Neural progenitor cell (in vitro differentiated cells): ENCODE results near the gene USP34. TPM values are rescaled to one million over a fixed set of nuclear protein-coding genes. Genes with fewer than 3 reads are reported as not detected.

Experiments
- DNase-seq: peaks from one replicate; pipeline ENCODE4 v3.0.0-alpha.2; 2016; ENCODE audit warnings: low spot score
- H2AFZ ChIP-seq: fragments of 200-600 bp; sonication (generic); replicated peaks from 2 replicates; pipeline ENCODE4 v1.6.1; 2016; ENCODE audit warnings: antibody characterized with exemption
- H3F3A ChIP-seq: fragments of 200-600 bp; sonication (generic); 2 replicates; pipeline ENCODE4 v1.6.1; 2016; ENCODE audit warnings: antibody characterized with exemption, low read depth
- H3K27ac ChIP-seq: fragments of 200-600 bp; sonication (generic); 2 replicates; pipeline ENCODE4 v1.5.1; 2016; ENCODE audit warnings: mild to moderate bottlenecking
- H3K27me3 ChIP-seq: fragments of 200-600 bp; sonication (generic); 2 replicates; pipeline ENCODE4 v1.6.1; 2016; ENCODE audit warnings: mild to moderate bottlenecking, moderate library complexity
- H3K36me3 ChIP-seq: fragments of 200-600 bp; sonication (generic); 2 replicates; pipeline ENCODE4 v1.5.1; 2016
- H3K4me1 ChIP-seq: fragments of 200-600 bp; sonication (generic); 2 replicates; pipeline ENCODE4 v1.6.1; 2016; ENCODE audit warnings: mixed run types
- H3K4me2 ChIP-seq: fragments of 200-600 bp; sonication (generic); 2 replicates; pipeline ENCODE4 v1.6.1; 2016
- H3K4me3 ChIP-seq: fragments of 200-600 bp; sonication (generic); 2 replicates; pipeline ENCODE4 v1.5.1; 2016
- H3K79me2 ChIP-seq: fragments of 200-600 bp; sonication (generic); 2 replicates; pipeline ENCODE4 v1.6.1; 2016; ENCODE audit warnings: low read depth
- H3K9ac ChIP-seq: fragments of 200-600 bp; sonication (generic); 2 replicates; pipeline ENCODE4 v1.6.1; 2016
- H3K9me3 ChIP-seq: fragments of 200-600 bp; sonication (generic); 2 replicates; pipeline ENCODE4 v1.5.1; 2016; ENCODE audit warnings: low read depth
- H4K20me1 ChIP-seq: fragments of 200-600 bp; sonication (generic); 2 replicates; pipeline ENCODE4 v1.6.1; 2016; ENCODE audit warnings: low read depth
- H3K27ac Mint-ChIP-seq: 3 replicates; pipeline ENCODE4 v1.8.0; 2021; ENCODE audit warnings: mixed read lengths
- H3K27me3 Mint-ChIP-seq: 2 replicates; pipeline ENCODE4 v1.8.0; 2022; ENCODE audit warnings: low read depth, mild to moderate bottlenecking, inconsistent platforms, moderate library complexity, mixed read lengths; ENCODE audit not compliant: insufficient read depth
- H3K36me3 Mint-ChIP-seq: 3 replicates; pipeline ENCODE4 v1.8.0; 2021; ENCODE audit warnings: mixed read lengths
- H3K4me1 Mint-ChIP-seq: 3 replicates; pipeline ENCODE4 v1.8.0; 2021; ENCODE audit warnings: mixed read lengths
- H3K4me3 Mint-ChIP-seq: 3 replicates; pipeline ENCODE4 v1.8.0; 2021; ENCODE audit warnings: mild to moderate bottlenecking, moderate library complexity, mixed read lengths
- H3K9me3 Mint-ChIP-seq: 3 replicates; pipeline ENCODE4 v1.8.0; 2020; ENCODE audit warnings: mixed read lengths
- CTCF ChIP-seq: fragments of 200-600 bp; sonication (generic); IDR thresholded peaks from 2 replicates; pipeline ENCODE4 v1.5.1; 2017; ENCODE audit warnings: antibody characterized with exemption, mild to moderate bottlenecking
- EZH2 ChIP-seq: fragments of 200-600 bp; sonication (generic); IDR thresholded peaks from 2 replicates; pipeline ENCODE4 v1.6.1; 2017; ENCODE audit warnings: antibody characterized with exemption, mild to moderate bottlenecking, moderate library complexity
- EZH2phosphoT487 ChIP-seq: fragments of 200-600 bp; sonication (generic); IDR thresholded peaks from 2 replicates; pipeline ENCODE4 v1.6.1; 2017; ENCODE audit warnings: antibody characterized with exemption
- total RNA-seq: library from RNA; depleted of rRNA; stranded (reverse); fragments of >200 nt; gene quantifications from 2 replicates; pipeline ENCODE4 v1.2.3, GENCODE V29; 2015; ENCODE audit warnings: low replicate concordance

USP34 gene
- total RNA-seq, 1 donor from 2014 or later: 162 TPM

GRCh38 chr2:61335187-61335586, 135.7 kb downstream of the USP34 start:
- no peaks in the 10 kb centered on the region for H3K4me1 ChIP-seq

GRCh38 chr2:61334466-61334865, 136.4 kb downstream of the USP34 start:
- no peak overlapping the region for H2AFZ ChIP-seq
- no peaks in the 10 kb centered on the region for H3F3A ChIP-seq
- no peaks in the 10 kb centered on the region for H3K9me3 ChIP-seq
- Mint-ChIP-seq H3K9me3 (no peaks in the 10 kb centered on the region), H3K27me3 (no peaks in the 10 kb centered on the region), H3K36me3 (peaks cover 12% of the 10 kb centered on the region), H3K4me3 (no peak overlapping the region), H3K27ac (no peak overlapping the region), H3K4me1 (no peaks in the 10 kb centered on the region)
- H3K79me2 ChIP-seq: no peaks in the 10 kb centered on the region
- no peak overlapping the region for H3K9ac ChIP-seq
- H3K27ac ChIP-seq: no peak overlapping the region
- peaks cover 9% of the 10 kb centered on the region for H3K36me3 ChIP-seq
- H3K4me1 ChIP-seq: no peaks in the 10 kb centered on the region
- no peaks in the 10 kb centered on the region for H4K20me1 ChIP-seq
- DNase-seq: no peak
- no peaks in the 10 kb centered on the region for H3K27me3 ChIP-seq
- no peak overlapping the region for H3K4me3 ChIP-seq
- TF ChIP-seq EZH2phosphoT487: no peak
- TF ChIP-seq CTCF: no peak
- no peak overlapping the region for H3K4me2 ChIP-seq

More at GRCh38 chr2:61335187-61335586, 135.7 kb downstream of the USP34 start:
- no peak overlapping the region for H3K27ac Mint-ChIP-seq
- H3K27me3 ChIP-seq: no peaks in the 10 kb centered on the region
- no peak overlapping the region for H3K4me3 Mint-ChIP-seq
- no peaks in the 10 kb centered on the region for H3K4me1 Mint-ChIP-seq
- peaks cover 9% of the 10 kb centered on the region for H3K36me3 ChIP-seq
- H3K36me3 Mint-ChIP-seq: peaks cover 11% of the 10 kb centered on the region
- no peak overlapping the region for H3K27ac ChIP-seq
- no peaks in the 10 kb centered on the region for H3K79me2 ChIP-seq
- H3K4me3 ChIP-seq: no peak overlapping the region
- H3K27me3 Mint-ChIP-seq: no peaks in the 10 kb centered on the region
- no peaks in the 10 kb centered on the region for H4K20me1 ChIP-seq
- TF ChIP-seq EZH2: no peak
- no peak for TF ChIP-seq EZH2phosphoT487
- no peak for TF ChIP-seq CTCF
- no peaks in the 10 kb centered on the region for H3F3A ChIP-seq
- no peak overlapping the region for H2AFZ ChIP-seq
- no peaks in the 10 kb centered on the region for H3K9me3 ChIP-seq
- H3K4me2 ChIP-seq: no peak overlapping the region
- H3K9ac ChIP-seq: no peak overlapping the region
- no peak for DNase-seq
- no peaks in the 10 kb centered on the region for H3K9me3 Mint-ChIP-seq

- Histone ChIP-seq H3K4me3 (no peak overlapping the region), H3K27me3 (no peaks in the 10 kb centered on the region), H3K36me3 (peaks cover 9% of the 10 kb centered on the region), H3K27ac (no peak overlapping the region), H4K20me1 (no peaks in the 10 kb centered on the region), H2AFZ (no peak overlapping the region), H3K9ac (no peak overlapping the region), H3K4me1 (no peaks in the 10 kb centered on the region), H3K79me2 (no peaks in the 10 kb centered on the region), H3K4me2 (no peak overlapping the region), H3K9me3 (no peaks in the 10 kb centered on the region), H3F3A (no peaks in the 10 kb centered on the region)
- H3K4me3 Mint-ChIP-seq: no peak overlapping the region
- H3K27ac Mint-ChIP-seq: no peak overlapping the region
- H3K27me3 Mint-ChIP-seq: no peaks in the 10 kb centered on the region
- TF ChIP-seq CTCF (no peak), EZH2 (no peak), EZH2phosphoT487 (no peak)
- no peaks in the 10 kb centered on the region for H3K9me3 Mint-ChIP-seq
- H3K4me1 Mint-ChIP-seq: no peaks in the 10 kb centered on the region
- DNase-seq: no peak
- peaks cover 7% of the 10 kb centered on the region for H3K36me3 Mint-ChIP-seq
Measured at GRCh38 chr2:61328707-61329251, 142.1 kb downstream of the USP34 start.
